Measurements from ENCODE around the gene ARHGAP31. TPM values are rescaled to one million over a fixed set of nuclear protein-coding genes. Genes with fewer than 3 reads are reported as not detected.

ARHGAP31 gene
- total and polyA plus RNA-seq, 2 donors (not counting 1 experiment from before 2014, with no cell fraction given), result 3.5 to 8.1 TPM

DNA sequence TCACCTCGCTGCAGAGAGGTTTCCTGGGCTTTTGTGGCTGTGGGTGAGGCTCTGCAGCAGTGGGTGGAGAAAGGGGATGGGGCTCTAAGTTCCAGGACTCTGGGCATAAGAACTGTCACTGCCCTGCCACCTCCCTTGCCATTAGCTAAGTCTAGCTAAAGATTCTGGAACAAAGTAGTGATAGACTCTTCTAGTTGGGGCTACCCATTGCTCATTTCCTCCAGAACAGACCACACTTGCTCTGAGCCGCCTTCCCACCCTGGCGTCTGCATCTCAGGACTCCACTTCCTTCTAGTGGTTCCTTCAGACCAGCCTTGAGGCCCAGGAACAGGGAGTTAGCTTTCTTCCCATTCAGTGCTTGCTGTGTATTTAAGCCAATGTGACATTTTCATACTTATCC, 7.5 kb downstream of the ARHGAP31 start:
- Histone ChIP-seq H3K4me1 (ENCODE audit: control insufficient read depth, extremely low read depth, insufficient read depth, low read length) (peaks cover 10% of the 10 kb centered on the region), H4K20me1 (ENCODE audit: control insufficient read depth, extremely low read depth, insufficient read depth, low read length) (no peaks in the 10 kb centered on the region), H3K79me2 (ENCODE audit: control insufficient read depth, insufficient read depth, low read length) (no peaks in the 10 kb centered on the region), H3K4me3 (replicated peaks in 1 of 4; ENCODE audit: control extremely low read depth in 1 of 4, insufficient read depth in 1 of 4, low read depth in 3 of 4, low read length in 4 of 4) (no peak overlapping the region), H3K27me3 (ENCODE audit: control insufficient read depth, insufficient read depth, low read length) (no peaks in the 10 kb centered on the region), H3K4me2 (ENCODE audit: extremely low read depth, insufficient read depth, low read length) (no peak overlapping the region), H3K27ac (ENCODE audit: insufficient read depth, low read length) (no peak overlapping the region), H3K36me3 (ENCODE audit: control insufficient read depth, insufficient read depth, low read length) (no peaks in the 10 kb centered on the region), H3K9me3 (ENCODE audit: control insufficient read depth, insufficient read depth, low read depth, low read length) (no peaks in the 10 kb centered on the region), H2AFZ (ENCODE audit: low read length) (no peak overlapping the region), H3K9ac (ENCODE audit: insufficient read depth, low read length) (no peak overlapping the region)
- no peak for DNase-seq (ENCODE audit: low read depth in 2 of 2)
- no peak for TF ChIP-seq EZH2 (IDR thresholded peaks at IDR 0.05; ENCODE audit: low read length, missing control alignments)
- TF ChIP-seq, protein P1, sequence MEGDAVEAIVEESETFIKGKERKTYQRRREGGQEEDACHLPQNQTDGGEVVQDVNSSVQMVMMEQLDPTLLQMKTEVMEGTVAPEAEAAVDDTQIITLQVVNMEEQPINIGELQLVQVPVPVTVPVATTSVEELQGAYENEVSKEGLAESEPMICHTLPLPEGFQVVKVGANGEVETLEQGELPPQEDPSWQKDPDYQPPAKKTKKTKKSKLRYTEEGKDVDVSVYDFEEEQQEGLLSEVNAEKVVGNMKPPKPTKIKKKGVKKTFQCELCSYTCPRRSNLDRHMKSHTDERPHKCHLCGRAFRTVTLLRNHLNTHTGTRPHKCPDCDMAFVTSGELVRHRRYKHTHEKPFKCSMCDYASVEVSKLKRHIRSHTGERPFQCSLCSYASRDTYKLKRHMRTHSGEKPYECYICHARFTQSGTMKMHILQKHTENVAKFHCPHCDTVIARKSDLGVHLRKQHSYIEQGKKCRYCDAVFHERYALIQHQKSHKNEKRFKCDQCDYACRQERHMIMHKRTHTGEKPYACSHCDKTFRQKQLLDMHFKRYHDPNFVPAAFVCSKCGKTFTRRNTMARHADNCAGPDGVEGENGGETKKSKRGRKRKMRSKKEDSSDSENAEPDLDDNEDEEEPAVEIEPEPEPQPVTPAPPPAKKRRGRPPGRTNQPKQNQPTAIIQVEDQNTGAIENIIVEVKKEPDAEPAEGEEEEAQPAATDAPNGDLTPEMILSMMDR (conservative IDR thresholded peaks at IDR 0.05 in 1 of 2, IDR thresholded peaks at IDR 0.05 in 1 of 2; ENCODE audit: low read depth in 1 of 2, low read length in 2 of 2), result no peak

DNA sequence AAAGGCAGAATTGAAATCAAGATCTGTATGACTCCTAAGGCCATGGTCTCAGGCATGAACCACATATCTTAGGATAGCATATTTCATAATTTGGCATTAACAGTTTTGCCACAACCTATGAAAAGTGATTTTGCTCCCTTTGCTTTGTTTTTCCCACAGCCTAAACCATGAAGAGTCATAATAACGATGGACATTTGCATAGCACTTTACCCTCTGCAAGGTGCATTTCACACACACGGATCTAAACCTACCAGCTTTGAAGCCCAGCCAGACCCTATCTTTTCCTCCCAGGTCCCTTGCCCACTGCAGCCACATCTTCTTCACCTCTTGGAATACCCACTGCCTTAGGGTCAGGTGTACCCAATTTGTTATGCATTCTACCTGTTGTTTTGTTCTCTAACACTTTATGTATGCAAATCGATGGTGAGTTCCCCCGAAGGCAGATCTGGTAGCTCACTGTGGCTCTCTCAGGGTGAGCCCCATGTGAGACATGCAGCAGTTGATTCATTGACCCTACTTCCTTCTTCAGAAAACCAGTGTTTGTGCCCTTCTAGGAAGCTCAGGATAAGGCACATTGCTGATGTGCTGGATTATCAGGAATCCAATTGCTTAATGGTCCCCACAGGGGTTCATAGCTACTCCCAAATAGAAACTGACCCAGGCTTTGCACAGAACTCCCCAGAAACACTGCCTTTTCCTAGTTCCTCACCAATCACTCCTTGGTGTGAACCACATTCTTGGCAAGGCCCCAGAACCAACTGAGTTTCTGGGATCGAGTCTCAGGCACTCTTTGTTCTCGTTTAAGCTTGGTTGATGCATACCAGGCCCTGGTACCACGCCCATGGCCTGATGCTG, 8.7 kb downstream of the ARHGAP31 start:
- no peak for DNase-seq (ENCODE audit: low read depth in 2 of 2)
- H2AFZ ChIP-seq (ENCODE audit: low read length), result no peak overlapping the region
- H3K4me3 ChIP-seq (replicated peaks in 1 of 4; ENCODE audit: control extremely low read depth in 1 of 4, insufficient read depth in 1 of 4, low read depth in 3 of 4, low read length in 4 of 4), result no peak overlapping the region
- H3K36me3 ChIP-seq (ENCODE audit: control insufficient read depth, insufficient read depth, low read length), result no peaks in the 10 kb centered on the region
- no peak overlapping the region for H3K27ac ChIP-seq (ENCODE audit: insufficient read depth, low read length)
- no peak overlapping the region for H3K4me2 ChIP-seq (ENCODE audit: extremely low read depth, insufficient read depth, low read length)
- no peak overlapping the region for H3K9ac ChIP-seq (ENCODE audit: insufficient read depth, low read length)
- no peaks in the 10 kb centered on the region for H3K79me2 ChIP-seq (ENCODE audit: control insufficient read depth, insufficient read depth, low read length)
- H4K20me1 ChIP-seq (ENCODE audit: control insufficient read depth, extremely low read depth, insufficient read depth, low read length), result no peaks in the 10 kb centered on the region
- no peaks in the 10 kb centered on the region for H3K27me3 ChIP-seq (ENCODE audit: control insufficient read depth, insufficient read depth, low read length)
- H3K9me3 ChIP-seq (ENCODE audit: control insufficient read depth, insufficient read depth, low read depth, low read length), result no peaks in the 10 kb centered on the region
- H3K4me1 ChIP-seq (ENCODE audit: control insufficient read depth, extremely low read depth, insufficient read depth, low read length), result peaks cover 9% of the 10 kb centered on the region
- TF ChIP-seq, protein P1 (conservative IDR thresholded peaks at IDR 0.05 in 1 of 2, IDR thresholded peaks at IDR 0.05 in 1 of 2; ENCODE audit: low read depth in 1 of 2, low read length in 2 of 2), result no peak
- no peak for TF ChIP-seq EZH2 (IDR thresholded peaks at IDR 0.05; ENCODE audit: low read length, missing control alignments)

- Histone ChIP-seq H3K79me2 (ENCODE audit: control insufficient read depth, insufficient read depth, low read length) (no peaks in the 10 kb centered on the region), H3K27me3 (ENCODE audit: control insufficient read depth, insufficient read depth, low read length) (no peaks in the 10 kb centered on the region), H3K4me3 (replicated peaks in 1 of 4; ENCODE audit: control extremely low read depth in 1 of 4, insufficient read depth in 1 of 4, low read depth in 3 of 4, low read length in 4 of 4) (no peak overlapping the region), H3K4me1 (ENCODE audit: control insufficient read depth, extremely low read depth, insufficient read depth, low read length) (peaks cover 11% of the 10 kb centered on the region), H3K27ac (ENCODE audit: insufficient read depth, low read length) (no peak overlapping the region), H4K20me1 (ENCODE audit: control insufficient read depth, extremely low read depth, insufficient read depth, low read length) (no peaks in the 10 kb centered on the region), H3K36me3 (ENCODE audit: control insufficient read depth, insufficient read depth, low read length) (no peaks in the 10 kb centered on the region), H2AFZ (ENCODE audit: low read length) (no peak overlapping the region), H3K4me2 (ENCODE audit: extremely low read depth, insufficient read depth, low read length) (no peak overlapping the region), H3K9ac (ENCODE audit: insufficient read depth, low read length) (no peak overlapping the region), H3K9me3 (ENCODE audit: control insufficient read depth, insufficient read depth, low read depth, low read length) (no peaks in the 10 kb centered on the region)
- peak; percentile 49 to 85 for DNase-seq (ENCODE audit: low read depth in 2 of 2)
- TF ChIP-seq, protein P1 (conservative IDR thresholded peaks at IDR 0.05 in 1 of 2, IDR thresholded peaks at IDR 0.05 in 1 of 2; ENCODE audit: low read depth in 1 of 2, low read length in 2 of 2), result no peak
- no peak for TF ChIP-seq EZH2 (IDR thresholded peaks at IDR 0.05; ENCODE audit: low read length, missing control alignments)
Observed at GRCh38 chr3:119304201-119304713, 10.1 kb downstream of the ARHGAP31 start.
